MM.1S (cell line): ENCODE results near the gene FREM1.

Experiments
- EZH2phosphoT487 ChIP-seq: fragments of 300-600 bp; sonication (generic); IDR thresholded peaks from 2 replicates; pipeline ENCODE4 v1.6.1; 2018; ENCODE audit warnings: antibody characterized with exemption, low read length
- TF ChIP-seq, protein P1 (sequence below): fragments of 300-600 bp; sonication (generic); IDR thresholded peaks from 2 replicates; pipeline ENCODE4 v1.5.1; 2016; ENCODE audit warnings: antibody characterized with exemption, low read length, mixed read lengths

- TF ChIP-seq, protein P1, sequence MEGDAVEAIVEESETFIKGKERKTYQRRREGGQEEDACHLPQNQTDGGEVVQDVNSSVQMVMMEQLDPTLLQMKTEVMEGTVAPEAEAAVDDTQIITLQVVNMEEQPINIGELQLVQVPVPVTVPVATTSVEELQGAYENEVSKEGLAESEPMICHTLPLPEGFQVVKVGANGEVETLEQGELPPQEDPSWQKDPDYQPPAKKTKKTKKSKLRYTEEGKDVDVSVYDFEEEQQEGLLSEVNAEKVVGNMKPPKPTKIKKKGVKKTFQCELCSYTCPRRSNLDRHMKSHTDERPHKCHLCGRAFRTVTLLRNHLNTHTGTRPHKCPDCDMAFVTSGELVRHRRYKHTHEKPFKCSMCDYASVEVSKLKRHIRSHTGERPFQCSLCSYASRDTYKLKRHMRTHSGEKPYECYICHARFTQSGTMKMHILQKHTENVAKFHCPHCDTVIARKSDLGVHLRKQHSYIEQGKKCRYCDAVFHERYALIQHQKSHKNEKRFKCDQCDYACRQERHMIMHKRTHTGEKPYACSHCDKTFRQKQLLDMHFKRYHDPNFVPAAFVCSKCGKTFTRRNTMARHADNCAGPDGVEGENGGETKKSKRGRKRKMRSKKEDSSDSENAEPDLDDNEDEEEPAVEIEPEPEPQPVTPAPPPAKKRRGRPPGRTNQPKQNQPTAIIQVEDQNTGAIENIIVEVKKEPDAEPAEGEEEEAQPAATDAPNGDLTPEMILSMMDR = no peak
- no peak for TF ChIP-seq EZH2phosphoT487
Measured at GRCh38 chr9:14889451-14889850, 20.8 kb downstream of the FREM1 start.
